Tibial nerve (tissue), 4 donors: ENCODE measurements around the gene RAP1GAP. TPM values are rescaled to one million over a fixed set of nuclear protein-coding genes. Genes with fewer than 3 reads are reported as not detected.

Source experiments
- DNase-seq, 2 donors: peaks; one replicate each; pipeline ENCODE4 v3.0.0-alpha.2; 2019; ENCODE audit warnings: low spot score in 2 of 2
- H3K27ac ChIP-seq, 4 donors: fragments of 200-600 bp; sonication (generic) in 3 of 4; one replicate each; pipeline ENCODE4 v1.5.1; 2017 to 2019; ENCODE audit warnings: mild to moderate bottlenecking in 1 of 4
- H3K27me3 ChIP-seq, 2 donors: fragments of 200-600 bp; sonication (generic) in 1 of 2; one replicate each; pipeline versions ENCODE4 v1.5.1 to v1.6.0; 2017 to 2019
- H3K36me3 ChIP-seq, 3 donors: fragments of 200-600 bp; sonication (generic); one replicate each; pipeline ENCODE4 v1.5.1; 2018 to 2019
- H3K4me1 ChIP-seq, 4 donors: fragments of 200-600 bp; sonication (generic) in 3 of 4; one replicate each; pipeline ENCODE4 v1.5.1; 2017 to 2019
- H3K4me3 ChIP-seq, 4 donors: fragments of 200-600 bp; sonication (generic) in 3 of 4; one replicate each; pipeline ENCODE4 v1.5.1; 2017 to 2019; ENCODE audit warnings: mild to moderate bottlenecking in 1 of 4, moderate library complexity in 1 of 4
- H3K9me3 ChIP-seq, 4 donors: fragments of 200-600 bp; sonication (generic) in 3 of 4; one replicate each; pipeline ENCODE4 v1.5.1; 2017 to 2019
- CTCF ChIP-seq, 5 experiments: fragments of 200-600 bp in 3 of 5; fragments of 450-650 bp in 2 of 5; sonication (generic) in 3 of 5; IDR thresholded peaks; one replicate each; pipeline ENCODE4 v1.5.1; 2016 to 2019; ENCODE audit warnings: antibody characterized with exemption in 5 of 5, mild to moderate bottlenecking in 3 of 5, moderate library complexity in 2 of 5
- EP300 ChIP-seq, 2 donors: sonication (generic); formaldehyde crosslinking; IDR thresholded peaks; one replicate each; pipeline ENCODE4 v1.6.1; 2017; ENCODE audit warnings: antibody characterized with exemption in 2 of 2, mild to moderate bottlenecking in 1 of 2
- POLR2A ChIP-seq, 2 donors: fragments of 450-650 bp; IDR thresholded peaks; one replicate each; pipeline ENCODE4 v1.6.1; 2017; ENCODE audit warnings: antibody characterized with exemption in 2 of 2, mild to moderate bottlenecking in 2 of 2, moderate library complexity in 2 of 2
- WGBS, 2 donors: methylation state at CpG; one replicate each; pipeline ENCODE4 v1.1.5; 2018; 5-methylcytosine and 5-hydroxymethylcytosine counted together
- total RNA-seq, 4 donors: library from RNA; depleted of rRNA; stranded (reverse); fragments of >200 nt; gene quantifications; one replicate each; pipeline ENCODE4 v1.1.0, GENCODE V29; 2016

The RAP1GAP gene
- total RNA-seq, 4 donors from 2014 or later = 2.4 to 5.1 (median 4.6) TPM

GRCh38 chr1:21598417-21598816 is 70.7 kb downstream of the RAP1GAP start:
- no peaks in the 10 kb centered on the region for H3K4me1 ChIP-seq
- H3K4me3 ChIP-seq = no peak overlapping the region
- 56 to 100% methylated on average over 3 to 6 of the region's 7 CpGs for WGBS, 2 donors
- DNase-seq = no peak
- peaks cover 0 to 40% (median 0%) of the 10 kb centered on the region in 3 donors for H3K36me3 ChIP-seq
- no peak for TF ChIP-seq CTCF (IDR thresholded peaks at IDR 0.05)
- TF ChIP-seq EP300 (IDR thresholded peaks at IDR 0.05) = no peak
- TF ChIP-seq POLR2A (IDR thresholded peaks at IDR 0.05) = no peak
- H3K27me3 ChIP-seq = no peaks in the 10 kb centered on the region
- no peaks in the 10 kb centered on the region for H3K9me3 ChIP-seq
- H3K27ac ChIP-seq = no peak overlapping the region

- TF ChIP-seq EP300 (IDR thresholded peaks at IDR 0.05) = no peak
- no peaks in the 10 kb centered on the region for H3K27me3 ChIP-seq
- H3K36me3 ChIP-seq = peaks cover 0 to 34% (median 0%) of the 10 kb centered on the region in 3 donors
- no peak overlapping the region for H3K4me3 ChIP-seq
- DNase-seq = no peak
- H3K27ac ChIP-seq = no peak overlapping the region
- no peaks in the 10 kb centered on the region for H3K4me1 ChIP-seq
- WGBS, 2 donors = 74 to 88% methylated on average over 10 to 19 of the region's 19 CpGs
- no peaks in the 10 kb centered on the region for H3K9me3 ChIP-seq
Observed at GRCh38 chr1:21597753-21598152, 71.4 kb downstream of the RAP1GAP start.

- 60 to 70% methylated on average over 2 of the region's 2 CpGs for WGBS, 2 donors
- H3K27me3 ChIP-seq = peaks cover 0 to 3% of the 10 kb centered on the region in 2 donors
- no peaks in the 10 kb centered on the region for H3K9me3 ChIP-seq
- H3K27ac ChIP-seq = no peak overlapping the region
- H3K4me3 ChIP-seq = no peak overlapping the region
- H3K36me3 ChIP-seq = peaks cover 0 to 23% (median 0%) of the 10 kb centered on the region in 3 donors
- H3K4me1 ChIP-seq = no peaks in the 10 kb centered on the region
- TF ChIP-seq EP300 (IDR thresholded peaks at IDR 0.05) (no peak), POLR2A (IDR thresholded peaks at IDR 0.05) (no peak), CTCF (IDR thresholded peaks at IDR 0.05) (no peak)
- no peak for DNase-seq
Observed at GRCh38 chr1:21596628-21597027, 72.5 kb downstream of the RAP1GAP start.

- Histone ChIP-seq H3K9me3 (no peaks in the 10 kb centered on the region), H3K27me3 (peaks cover 0 to 8% of the 10 kb centered on the region in 2 donors), H3K4me1 (peaks cover 0 to 2% (median 0%) of the 10 kb centered on the region in 4 donors), H3K4me3 (no peak overlapping the region), H3K27ac (no peak overlapping the region), H3K36me3 (peaks cover 0 to 23% (median 0%) of the 10 kb centered on the region in 3 donors)
- no peak for DNase-seq
- TF ChIP-seq CTCF (IDR thresholded peaks at IDR 0.05) (no peak), EP300 (IDR thresholded peaks at IDR 0.05) (no peak), POLR2A (IDR thresholded peaks at IDR 0.05) (no peak)
- 71 to 84% methylated on average over 11 of the region's 11 CpGs for WGBS, 2 donors
Observed at GRCh38 chr1:21596174-21596573, 73.0 kb downstream of the RAP1GAP start.

GRCh38 chr1:21594935-21595897 is 73.9 kb downstream of the RAP1GAP start:
- WGBS, 2 donors = 56 to 60% methylated on average over 26 of the region's 26 CpGs
- TF ChIP-seq POLR2A (IDR thresholded peaks at IDR 0.05) (no peak), CTCF (IDR thresholded peaks at IDR 0.05) (peak; percentile 27 to 61 (median 46)), EP300 (IDR thresholded peaks at IDR 0.05) (no peak)
- peaks cover 0 to 11% (median 0%) of the 10 kb centered on the region in 4 donors for H3K4me1 ChIP-seq
- no peak overlapping the region for H3K4me3 ChIP-seq
- DNase-seq = peak; percentile 26 to 48
- no peaks in the 10 kb centered on the region for H3K9me3 ChIP-seq
- peaks cover 0 to 23% (median 0%) of the 10 kb centered on the region in 3 donors for H3K36me3 ChIP-seq
- H3K27me3 ChIP-seq = peaks cover 0 to 18% of the 10 kb centered on the region in 2 donors
- no peak overlapping the region for H3K27ac ChIP-seq
